NCI-H2107 treated with DMSO at 0.1 percent for 48 hours (cell line): ENCODE results near the gene EEF1A1.
"Not testable (repeated sequence)": the region's sequence is repeated elsewhere in the genome, so short reads cannot be mapped to it uniquely, and the experiment has no call there.

Experiments used
- DNase-seq: peaks from one replicate; lab custom pipeline; 2025; ENCODE audit not compliant: unreplicated experiment; lab: John Stamatoyannopoulos, UW

The EEF1A1 gene

GRCh38 chr6:73506246-73506645, 14.6 kb downstream of the EEF1A1 start:
- DNase-seq: no peak

GRCh38 chr6:73505705-73506104, 15.1 kb downstream of the EEF1A1 start:
- not testable (repeated sequence) for DNase-seq

GRCh38 chr6:73505142-73505541, 15.7 kb downstream of the EEF1A1 start:
- DNase-seq: no peak

- no peak for DNase-seq
Observed at GRCh38 chr6:73504160-73504559, 16.7 kb downstream of the EEF1A1 start.

- no peak for DNase-seq
Observed at GRCh38 chr6:73503027-73503772, 17.6 kb downstream of the EEF1A1 start.

GRCh38 chr6:73497915-73498314, 22.9 kb downstream of the EEF1A1 start:
- DNase-seq: no peak

GRCh38 chr6:73491377-73491776, 29.5 kb downstream of the EEF1A1 start:
- no peak for DNase-seq

- DNase-seq: no peak
Observed at GRCh38 chr6:73487473-73487872, 33.4 kb downstream of the EEF1A1 start.

GRCh38 chr6:73484438-73484837, 36.4 kb downstream of the EEF1A1 start:
- no peak for DNase-seq

- DNase-seq: no peak
Observed at GRCh38 chr6:73481969-73482368, 38.9 kb downstream of the EEF1A1 start.

GRCh38 chr6:73477407-73477806, 43.4 kb downstream of the EEF1A1 start:
- DNase-seq: no peak

- DNase-seq: no peak
Observed at GRCh38 chr6:73476723-73477122, 44.1 kb downstream of the EEF1A1 start.

GRCh38 chr6:73471686-73472290, 49.0 kb downstream of the EEF1A1 start:
- no peak for DNase-seq
